SIG-M5 treated with dmso at 0.1 percent for 504 hours (cell line): Measurements from ENCODE around the gene KCNC1.

Source experiments
- DNase-seq: peaks from one replicate; lab custom pipeline; 2025; ENCODE audit not compliant: unreplicated experiment; lab: John Stamatoyannopoulos, UW

KCNC1 gene

DNA sequence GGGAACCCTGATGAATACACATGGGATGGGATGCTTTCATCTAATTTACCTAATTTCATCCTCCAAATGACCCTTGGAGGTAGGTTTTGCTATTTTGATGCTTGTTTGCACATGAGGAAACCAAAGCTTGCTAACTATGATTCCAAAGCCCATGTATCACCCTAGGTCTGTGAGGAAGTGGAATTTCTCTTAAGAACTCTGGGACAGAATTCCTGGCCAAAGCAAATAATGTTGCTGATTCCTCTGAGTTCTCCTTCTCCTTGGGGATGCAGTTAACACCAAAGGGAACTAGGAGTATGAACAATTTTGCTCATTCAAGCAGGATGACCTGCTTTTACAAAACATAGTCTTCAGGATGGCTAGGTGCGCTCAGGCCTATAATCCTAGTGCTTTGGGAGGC lies 80.0 kb downstream of the KCNC1 start:
- no peak for DNase-seq

DNA sequence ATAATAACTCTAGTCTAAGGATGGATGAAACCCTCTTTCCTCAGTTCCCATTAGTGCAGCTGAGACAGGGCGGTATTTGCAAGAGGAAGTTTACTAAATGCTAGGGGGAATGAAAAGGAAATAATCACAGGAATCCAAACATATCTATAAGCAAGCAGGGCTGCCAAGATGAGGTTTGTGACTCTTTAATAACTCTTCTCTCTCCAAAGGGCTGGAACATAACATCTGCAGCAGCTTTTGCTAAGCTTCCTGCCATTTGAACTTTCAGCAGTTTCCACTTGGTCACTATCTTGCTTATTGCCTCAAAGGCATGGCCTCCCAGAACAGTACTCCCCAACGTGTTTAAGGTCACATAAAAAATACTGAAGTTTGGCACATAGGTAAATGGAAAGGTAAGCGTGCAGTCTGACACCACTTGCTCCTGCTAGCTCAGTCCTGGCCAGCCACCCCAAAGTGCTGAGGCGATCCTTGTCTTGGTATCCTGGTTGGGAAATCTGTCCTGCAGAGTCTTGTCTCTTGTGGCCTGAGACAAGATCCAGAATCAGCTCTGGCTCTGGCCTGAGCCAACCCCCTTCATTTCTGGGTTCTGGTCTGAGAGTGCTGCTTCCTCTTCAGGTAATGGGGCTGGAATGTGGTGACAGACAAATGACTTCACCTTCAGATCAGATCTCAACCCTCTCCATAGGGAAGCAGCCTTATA lies 81.8 kb downstream of the KCNC1 start:
- DNase-seq: no peak

DNA sequence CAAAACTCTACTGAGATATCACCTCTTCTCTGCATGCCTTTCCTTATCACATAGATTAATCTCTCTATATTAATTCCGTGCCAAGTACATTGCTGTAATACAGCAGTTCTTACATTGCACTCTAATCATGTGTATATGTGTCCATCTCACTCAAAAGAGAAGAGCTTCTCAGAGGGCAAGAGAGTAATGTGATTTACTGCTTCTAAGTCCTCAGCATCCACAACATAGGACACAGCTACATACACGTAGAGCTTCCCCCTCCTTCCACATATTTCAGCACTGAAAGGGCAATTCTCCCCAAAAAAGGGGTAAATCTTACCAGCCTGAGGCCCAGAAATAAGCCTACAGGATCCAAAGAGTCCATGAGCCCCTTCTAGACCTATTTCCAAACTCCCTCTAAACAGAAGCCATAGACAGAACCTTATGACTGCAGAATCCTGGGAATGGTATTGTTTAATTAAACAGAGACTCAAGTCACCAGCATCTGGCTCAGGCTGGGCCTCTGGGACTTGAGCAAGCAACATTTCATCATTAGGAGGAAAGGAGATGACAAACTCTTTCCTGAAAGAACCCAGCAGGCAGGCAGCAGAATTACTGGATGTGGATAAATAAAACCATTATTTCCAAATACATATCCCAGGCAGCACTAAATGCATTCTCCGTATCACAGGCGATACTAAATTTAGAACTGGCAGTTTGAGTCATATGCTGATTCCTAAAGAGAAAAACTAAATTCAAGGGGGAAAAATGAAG lies 87.2 kb downstream of the KCNC1 start:
- DNase-seq: no peak

DNA sequence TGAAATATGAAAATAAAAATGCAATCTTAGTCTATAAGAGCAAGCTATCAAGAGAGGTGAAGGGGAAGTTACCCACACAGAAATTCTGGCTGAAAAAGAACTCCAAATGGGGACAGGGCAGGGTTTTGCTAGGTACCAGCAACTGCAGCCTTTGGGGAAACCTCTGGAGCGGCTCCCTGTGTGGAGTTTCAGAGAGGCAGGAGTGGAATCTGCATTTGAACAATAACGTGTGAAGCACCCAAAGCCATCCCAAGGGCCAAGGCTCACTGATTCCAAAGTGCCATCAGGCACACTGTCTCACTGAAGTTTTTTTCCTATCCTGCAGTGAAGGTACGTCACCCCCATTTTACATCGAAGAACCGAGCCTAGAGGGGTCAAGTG lies 87.8 kb downstream of the KCNC1 start:
- DNase-seq: no peak

DNA sequence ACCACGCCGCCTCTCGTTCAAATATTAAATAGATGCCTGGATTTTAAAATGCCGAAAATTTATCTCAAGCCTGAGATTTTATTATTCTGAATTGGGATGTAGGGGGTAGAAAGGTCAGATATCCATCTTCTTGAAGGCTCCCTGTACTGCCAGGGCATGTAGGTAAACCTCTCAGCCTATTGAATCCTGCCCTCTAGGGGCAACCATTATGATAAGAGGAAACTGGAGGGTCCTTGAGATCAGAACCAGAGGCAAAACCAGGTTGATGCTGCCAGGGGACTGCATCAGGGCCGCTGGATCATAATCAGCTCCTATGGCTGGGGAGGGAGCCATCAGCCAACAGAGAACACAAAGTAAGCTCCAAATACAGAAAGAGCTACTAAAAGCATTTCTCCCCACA lies 92.4 kb downstream of the KCNC1 start:
- DNase-seq: no peak

DNA sequence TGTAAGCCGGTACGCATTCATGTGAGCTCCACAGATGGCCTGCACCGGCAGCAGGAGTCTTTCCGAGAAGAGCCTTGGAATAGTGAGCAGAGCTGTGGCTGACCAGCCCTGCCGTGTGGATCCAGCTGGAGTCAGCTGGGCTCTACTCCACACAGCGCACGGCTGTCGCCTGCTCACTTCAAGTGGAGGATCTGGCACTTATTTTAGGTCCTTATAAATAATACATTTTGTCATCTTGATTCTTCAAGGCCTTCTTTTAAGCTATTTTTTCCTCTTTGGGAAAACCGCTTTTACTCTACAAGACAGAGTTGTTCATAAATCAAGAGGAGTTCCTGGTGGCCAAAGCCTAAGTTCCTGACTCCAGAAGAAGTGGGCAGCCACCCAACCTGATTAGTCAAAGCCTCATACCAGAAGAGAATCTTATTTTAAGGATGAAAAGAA lies 93.8 kb downstream of the KCNC1 start:
- DNase-seq: no peak

DNA sequence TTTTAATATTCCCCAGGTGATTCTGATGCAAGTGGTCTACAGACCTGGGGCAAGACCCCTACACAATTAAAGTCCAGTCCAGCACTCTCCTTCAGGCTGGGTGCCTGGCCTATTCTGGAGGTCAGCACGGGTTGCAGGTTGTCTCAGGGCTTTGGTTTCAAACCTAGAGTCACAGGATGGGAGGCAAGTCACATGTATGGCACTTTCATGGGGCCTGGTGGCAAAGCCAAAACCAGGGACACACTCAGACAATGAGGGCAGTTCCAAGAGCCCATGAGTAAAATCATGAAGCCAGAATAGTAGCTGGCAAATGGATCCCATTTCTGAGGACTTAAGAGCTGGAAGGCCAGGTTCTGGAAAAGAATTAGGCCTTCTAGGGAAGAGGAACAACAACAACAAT lies 96.6 kb downstream of the KCNC1 start:
- DNase-seq: no peak

DNA sequence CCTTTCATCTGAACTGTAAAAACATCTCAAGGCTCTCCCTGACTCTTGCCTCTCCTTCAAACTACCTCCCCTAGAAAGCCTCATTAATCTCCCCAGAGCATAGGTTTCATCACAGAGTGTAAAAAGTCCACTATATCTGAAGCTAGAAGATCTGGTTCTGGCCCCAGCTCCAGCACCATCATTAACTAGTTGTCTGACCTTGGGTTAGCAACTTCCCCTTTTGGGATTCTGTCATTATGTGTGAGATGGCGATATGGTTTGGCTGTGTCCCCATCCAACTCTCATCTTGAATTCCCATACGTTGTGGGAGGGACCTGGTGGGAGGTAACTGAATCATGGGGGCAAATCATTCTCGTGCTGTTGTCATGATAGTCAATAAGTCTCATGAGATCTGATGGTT lies 97.3 kb downstream of the KCNC1 start:
- DNase-seq: no peak
